NCI-H1694 treated with DMSO at 0.1 percent for 48 hours (cell line): ENCODE data around the gene ITM2B.
"Not testable (repeated sequence)": the region's sequence is repeated elsewhere in the genome, so short reads cannot be mapped to it uniquely, and the experiment has no call there.

ENCODE experiments used
- DNase-seq: peaks from one replicate; lab custom pipeline; 2025; lab: John Stamatoyannopoulos, UW

The ITM2B gene

DNA sequence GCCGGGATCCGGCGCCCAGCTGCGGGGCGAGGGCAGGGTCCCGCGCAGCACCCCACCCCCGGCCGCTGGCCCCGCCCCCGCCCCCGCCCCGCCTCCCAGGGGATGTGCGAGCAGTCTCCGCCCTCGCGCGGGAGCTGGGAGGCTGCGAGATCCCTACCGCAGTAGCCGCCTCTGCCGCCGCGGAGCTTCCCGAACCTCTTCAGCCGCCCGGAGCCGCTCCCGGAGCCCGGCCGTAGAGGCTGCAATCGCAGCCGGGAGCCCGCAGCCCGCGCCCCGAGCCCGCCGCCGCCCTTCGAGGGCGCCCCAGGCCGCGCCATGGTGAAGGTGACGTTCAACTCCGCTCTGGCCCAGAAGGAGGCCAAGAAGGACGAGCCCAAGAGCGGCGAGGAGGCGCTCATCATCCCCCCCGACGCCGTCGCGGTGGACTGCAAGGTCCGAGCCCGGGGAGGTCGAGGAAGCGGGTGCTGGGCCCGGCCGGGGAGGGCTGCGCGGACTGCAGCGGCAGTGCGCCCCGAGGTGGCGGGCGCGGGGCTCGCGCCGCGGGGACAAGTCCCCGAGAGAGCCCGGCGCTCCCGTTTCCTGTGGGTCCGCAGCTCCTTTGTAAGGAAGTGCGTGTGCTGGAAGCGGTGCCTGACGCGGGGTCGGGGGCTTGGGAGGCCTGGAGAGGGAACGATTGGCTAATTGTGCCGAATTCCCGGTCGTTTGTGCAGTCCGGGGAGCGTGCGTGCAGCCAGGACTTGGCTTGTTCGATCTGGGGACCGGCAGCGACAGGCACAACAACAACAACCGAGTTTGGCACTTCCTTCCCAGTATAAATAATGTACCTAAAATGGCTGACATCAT, at the start of gene ITM2B:
ITM2B (plus strand) TSS at position 161 of the 843 bp plus-strand sequence; CDS start at position 316, 155 bp downstream.
- peak; percentile 35 for DNase-seq

DNA sequence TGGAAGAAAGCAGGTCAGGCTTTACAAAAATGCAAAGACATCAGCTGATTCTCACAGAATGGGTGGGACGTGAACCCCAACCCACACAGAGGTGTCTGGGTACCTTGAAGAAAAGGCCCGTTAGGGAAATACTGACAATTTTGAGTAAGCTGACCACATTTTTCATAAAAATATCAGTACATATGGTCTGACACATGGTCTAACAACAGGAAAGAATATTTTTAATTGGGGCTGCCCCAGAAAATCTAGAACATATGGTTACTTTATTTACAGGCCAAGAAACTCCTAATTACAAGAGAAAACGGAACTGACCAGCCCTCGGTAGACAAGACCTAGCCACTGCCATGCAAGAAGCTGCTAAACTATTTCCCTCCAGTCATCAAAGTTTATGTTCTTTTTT, 48.7 kb upstream of the ITM2B start:
- peak; percentile 73 for DNase-seq

DNA sequence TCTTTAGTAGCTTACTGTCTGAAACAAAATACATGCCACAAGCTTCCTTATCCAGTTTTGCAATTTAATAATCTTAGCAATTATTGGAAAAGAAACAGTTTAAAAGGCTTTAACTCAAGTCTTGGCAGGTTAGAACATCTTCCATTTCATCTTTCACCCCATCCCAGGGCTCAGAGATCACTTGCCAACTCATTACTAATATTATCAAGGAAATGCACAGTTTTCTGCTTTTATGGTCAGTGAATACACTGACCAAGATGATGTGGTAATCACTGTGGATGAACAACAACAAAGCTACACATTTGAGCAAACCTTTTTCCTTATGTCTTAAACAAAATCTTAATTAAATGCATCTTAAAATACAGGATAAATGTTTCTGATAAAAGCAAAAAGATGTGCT, 48.0 kb upstream of the ITM2B start:
- DNase-seq = no peak

DNA sequence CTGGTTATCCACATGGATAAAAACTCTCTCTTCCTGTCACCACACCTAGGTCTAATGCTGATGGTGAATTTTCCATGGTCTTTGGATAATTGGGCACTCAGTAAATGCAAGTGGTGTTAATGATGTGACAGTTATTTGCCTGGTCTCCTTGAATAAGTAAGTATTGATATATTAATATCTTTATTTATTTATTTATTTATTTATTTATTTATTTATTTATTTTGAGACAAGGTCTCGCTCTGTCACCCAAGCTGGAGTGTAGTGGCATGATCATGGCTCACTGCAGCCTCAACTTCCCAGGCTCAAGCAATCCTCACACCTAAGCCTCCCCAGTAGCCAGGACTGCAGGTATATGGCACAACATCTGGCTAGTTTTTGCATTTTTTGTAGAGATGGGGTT, 46.3 kb upstream of the ITM2B start:
- no peak for DNase-seq

DNA sequence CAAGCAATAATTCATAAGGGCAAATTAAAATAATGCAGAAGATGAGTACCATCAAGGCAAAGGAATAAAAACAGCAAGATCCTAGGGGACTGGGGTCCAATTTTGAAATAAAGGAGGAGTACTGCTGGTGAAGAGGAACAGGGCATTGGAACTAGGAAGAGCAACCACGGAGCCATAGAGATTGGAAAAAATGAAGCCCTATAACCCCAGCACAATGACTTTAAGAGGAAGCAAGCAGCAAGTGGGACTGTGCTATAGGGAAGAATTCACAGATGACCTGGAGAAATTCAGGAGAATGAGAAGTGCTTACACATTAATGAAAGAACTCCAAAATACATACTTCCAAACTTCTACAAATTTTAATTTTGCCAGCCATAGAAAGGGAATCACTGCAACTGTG, 44.9 kb upstream of the ITM2B start:
- DNase-seq = no peak

DNA sequence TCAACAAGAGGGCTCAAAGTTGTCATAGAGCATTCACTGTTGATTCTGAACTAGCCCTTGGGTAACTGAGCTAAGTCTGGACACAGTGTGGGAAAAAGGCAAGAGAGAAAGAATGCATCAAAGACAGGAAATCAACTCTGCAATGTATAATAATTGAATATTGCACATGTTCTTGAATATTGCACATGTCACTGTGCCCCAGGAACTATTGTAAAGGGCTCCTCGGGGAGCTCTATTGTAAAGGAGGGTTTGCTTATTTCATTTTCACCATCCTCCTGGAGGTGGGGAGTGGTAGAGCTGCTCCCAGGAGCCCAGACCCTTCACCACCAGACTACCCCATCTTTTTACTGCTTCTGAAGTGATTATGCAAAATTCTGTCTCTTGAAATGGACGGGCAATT, 44.4 kb upstream of the ITM2B start:
- no peak for DNase-seq

DNA sequence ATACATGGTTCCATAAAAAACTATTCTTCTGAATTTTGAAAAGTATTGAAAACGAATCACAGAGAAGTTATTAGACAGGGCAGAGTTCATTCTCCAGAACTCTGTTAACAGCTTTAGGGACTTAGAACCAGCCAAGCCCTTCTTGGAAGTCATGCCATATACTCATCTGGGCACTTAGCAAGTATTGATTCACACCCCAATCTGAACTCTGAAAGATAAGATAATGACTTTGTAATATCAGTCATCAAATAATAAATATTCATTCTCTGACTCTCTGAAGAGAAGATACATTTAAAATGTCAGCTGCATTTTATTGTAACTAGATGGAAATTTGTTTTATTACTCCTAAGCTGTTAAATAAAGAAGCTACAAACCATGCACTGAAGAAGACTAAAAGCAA, 43.8 kb upstream of the ITM2B start:
- no peak for DNase-seq

DNA sequence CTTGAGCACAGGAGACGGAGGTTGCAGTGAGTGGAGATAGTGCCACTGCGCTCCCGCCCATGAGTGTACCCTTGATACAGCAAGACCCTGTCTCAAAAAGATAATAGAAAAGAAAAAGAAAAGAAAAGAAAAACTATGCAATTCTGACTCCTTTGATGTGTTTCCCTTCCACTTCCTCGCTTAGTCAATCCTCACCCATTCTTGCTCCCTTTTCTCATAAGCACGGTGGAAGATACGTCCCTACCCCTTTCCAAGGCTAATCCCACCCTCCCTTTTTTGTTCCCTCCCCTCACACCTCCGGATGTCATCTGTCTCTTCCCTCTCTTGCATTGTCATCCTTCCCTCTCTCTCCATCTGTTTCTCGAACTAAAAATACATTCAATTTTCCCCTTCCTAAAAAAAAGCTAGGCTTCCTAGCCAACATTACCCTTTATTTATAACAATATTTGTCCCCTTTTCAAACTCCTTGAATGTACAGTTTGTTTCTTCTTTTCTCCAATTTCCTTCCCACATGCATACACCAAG, 40.5 kb upstream of the ITM2B start:
- DNase-seq = peak; percentile 18

DNA sequence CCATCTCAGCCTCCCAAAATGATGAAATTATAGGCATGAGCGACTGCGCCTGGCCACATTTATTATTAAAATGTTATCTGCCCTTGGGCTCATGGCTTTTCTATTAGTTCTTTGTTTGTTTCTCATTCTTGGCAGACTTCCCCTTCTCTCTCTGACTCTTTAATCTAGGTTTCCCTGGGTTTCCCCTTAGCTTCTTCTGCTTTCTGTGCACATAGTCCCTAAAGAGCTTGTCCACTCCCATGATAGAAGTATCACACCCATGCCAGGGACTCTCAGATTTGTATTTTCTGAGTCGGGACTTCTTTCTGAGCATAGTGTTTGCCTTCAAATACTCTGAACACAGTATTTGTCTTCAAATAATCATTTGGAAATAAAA, 38.6 kb upstream of the ITM2B start:
- no peak for DNase-seq

DNA sequence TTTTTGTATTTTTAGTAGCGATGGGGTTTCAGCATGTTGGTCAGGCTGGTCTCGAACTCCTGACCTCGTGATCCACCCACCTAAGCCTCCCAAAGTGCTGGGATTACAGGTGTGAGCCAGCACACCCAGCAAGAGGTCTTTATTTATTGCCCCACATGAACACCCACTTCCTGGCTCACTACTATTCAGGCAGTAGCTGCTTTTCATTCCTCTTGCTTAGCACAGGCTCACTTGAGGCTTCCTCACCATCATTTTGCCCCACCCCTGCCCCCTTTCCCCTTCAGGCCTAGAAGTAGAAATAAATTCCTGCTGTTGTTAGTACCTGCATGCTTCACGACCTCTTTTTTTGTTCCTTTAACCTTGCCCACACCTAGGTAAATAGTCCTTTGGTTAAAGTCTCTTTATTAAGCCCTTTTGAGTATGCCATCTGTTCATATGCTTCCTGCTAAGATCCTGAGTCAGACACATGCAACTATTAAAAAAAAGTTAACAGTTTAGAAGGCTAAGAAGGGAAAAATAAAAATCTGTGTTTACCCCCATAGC, 33.5 kb upstream of the ITM2B start:
- DNase-seq = no peak

DNA sequence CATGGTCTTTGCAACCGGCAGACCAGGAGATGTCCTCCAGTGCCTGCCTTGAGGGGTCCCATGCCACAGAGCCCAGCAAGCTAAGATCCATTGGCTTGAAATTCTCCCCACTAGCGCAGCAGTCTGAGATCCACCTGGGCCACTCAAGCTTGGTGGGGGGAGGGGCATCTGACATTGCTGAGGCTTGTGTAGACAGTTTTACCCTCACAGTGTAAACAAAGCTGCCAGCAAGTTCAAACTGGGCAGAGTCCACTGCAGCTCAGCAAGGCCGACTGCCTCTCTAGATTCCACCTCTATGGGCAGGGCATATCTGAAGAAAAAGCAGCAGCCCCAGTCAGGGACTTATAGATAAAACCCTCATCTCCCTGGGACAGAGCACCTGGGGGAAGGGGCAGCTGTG, 32.0 kb upstream of the ITM2B start:
- DNase-seq = no peak

DNA sequence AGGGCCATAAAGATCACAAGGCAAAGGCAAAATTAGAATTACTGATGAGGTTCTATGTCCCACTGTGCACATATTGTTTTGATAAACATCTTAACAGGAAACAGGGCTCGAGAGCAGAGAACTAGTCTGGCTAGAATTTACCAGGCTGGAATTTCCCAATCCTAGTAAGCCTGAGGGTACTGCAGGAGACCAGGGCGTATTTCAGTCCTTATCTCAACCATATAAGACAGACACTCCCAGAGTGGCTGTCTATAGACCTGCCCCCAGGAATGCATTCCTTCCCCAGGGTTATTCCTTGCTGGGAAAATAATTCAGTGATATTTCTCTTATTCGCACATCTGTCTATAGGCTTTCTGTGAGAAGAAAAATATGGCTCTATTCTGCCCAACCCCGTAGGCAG, 25.8 kb upstream of the ITM2B start:
- DNase-seq = not testable (repeated sequence)

DNA sequence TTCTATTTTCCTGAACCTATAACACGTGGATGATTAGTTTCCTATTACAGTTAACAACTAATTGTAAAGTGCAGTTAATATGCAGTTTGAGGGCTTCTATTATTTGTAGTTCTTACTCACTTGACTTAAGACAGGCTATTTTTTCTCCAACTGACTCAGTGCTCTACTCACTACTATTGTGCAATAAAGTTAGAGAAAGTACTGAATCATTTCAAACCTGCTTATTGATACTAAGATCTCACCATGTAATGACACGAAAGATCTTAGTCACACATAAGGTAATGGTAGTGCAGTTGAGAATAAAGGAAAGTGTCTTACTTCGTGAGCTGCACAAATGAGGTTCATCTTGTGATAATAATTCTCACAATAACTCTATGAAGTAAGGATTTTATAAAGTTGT, 22.8 kb upstream of the ITM2B start:
- DNase-seq = no peak

DNA sequence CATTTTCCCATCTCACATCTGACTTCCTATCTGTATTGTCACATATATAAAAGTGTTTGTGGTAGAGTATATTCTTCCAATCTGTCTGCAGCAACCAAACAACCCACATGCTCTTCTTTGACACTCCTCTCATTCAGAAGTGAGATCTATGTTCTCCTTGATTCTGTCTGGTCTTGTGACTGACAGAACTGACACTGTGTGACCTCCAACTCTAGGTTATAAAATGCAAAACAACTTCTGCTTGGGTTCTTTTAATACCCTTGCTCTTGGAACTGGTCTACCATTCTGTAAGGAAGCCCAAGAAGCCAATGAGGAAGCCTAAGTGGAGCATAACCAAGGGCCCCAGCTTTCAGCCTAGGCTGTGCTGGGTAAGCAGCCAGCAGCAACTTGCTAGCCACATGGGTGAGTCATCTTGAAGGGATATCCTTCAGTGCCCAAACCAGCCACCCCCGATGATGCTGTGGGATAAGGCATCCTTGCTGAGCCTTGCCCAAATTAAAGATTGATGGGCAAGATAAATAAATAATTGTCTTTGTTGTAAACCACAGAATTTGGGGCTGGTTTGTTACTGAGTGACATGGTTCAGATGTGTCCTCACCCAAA, 18.4 kb upstream of the ITM2B start:
- no peak for DNase-seq

DNA sequence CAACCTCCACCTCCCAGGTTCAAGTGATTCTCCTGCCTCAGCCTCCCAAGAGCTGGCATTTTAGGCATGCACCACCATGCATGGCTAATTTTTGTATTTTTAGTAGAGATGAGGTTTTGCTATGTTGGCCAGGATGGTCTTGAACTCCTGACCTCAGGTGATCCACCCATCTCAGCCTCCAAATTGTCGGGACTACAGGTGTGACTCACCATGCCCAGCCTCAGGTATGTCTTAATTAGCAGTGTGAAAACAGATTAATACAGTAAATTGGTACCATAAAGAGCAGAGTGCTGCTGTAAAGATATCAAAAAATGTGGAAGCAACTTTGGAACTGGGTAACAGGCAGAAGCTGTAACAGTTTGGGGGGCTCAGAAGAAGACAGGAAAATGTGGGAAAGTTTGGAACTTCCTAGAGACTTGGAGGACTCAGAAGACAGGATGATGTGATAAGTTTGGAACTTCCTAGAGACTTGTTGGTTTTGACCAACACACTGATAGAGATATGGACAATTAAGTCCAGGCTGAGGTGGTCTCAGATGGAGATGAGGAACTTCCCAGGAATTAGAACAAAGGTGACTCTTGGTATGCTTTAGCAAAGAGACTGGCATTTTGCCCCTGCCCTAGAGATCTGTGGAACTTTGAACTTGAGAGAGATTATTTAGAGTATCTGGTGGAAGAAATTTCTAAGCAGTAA, 17.3 kb upstream of the ITM2B start:
- not testable (repeated sequence) for DNase-seq

DNA sequence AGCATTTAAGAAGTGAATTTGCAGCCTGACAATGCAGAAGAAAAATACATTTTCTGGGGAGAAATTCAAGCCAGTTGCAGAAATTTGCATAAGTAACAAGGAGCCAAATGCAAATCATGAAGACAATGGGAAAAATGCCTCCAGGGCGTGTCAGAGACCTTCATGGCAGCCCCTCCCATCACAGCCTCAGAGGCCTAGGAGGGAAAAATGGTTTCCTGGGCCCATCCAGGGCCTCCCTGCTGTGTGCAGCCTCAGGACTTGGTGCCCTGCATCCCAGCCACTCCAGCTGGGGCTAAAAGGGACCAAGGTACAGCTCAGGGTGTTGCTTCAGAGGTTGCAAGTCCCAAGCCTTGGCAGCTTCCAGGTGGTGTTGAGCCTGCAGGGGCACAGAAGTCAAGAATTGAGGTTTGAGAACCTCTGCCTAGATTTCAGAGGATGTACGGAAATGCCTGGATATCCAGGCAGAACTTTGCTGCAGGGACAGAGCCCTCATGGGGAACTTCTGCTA, 16.7 kb upstream of the ITM2B start:
- no peak for DNase-seq

DNA sequence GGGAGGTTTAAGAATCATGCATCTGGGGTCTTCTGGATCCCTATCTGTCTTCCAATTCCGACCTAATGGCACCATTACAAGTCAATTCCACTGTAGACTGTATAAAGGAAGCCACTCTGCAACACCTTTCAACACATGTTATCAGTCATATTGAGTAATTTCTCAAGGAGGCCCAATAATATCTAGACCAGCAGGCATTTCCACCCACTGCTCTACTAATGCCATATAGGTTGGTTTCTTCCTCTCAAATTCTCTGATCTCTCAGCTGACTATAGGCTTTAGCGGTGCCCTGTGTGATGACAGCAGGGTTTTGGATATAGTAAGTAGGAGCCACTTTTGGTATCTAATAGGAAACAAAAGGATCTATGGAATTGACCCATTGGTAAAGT, 12.4 kb upstream of the ITM2B start:
- DNase-seq = no peak

DNA sequence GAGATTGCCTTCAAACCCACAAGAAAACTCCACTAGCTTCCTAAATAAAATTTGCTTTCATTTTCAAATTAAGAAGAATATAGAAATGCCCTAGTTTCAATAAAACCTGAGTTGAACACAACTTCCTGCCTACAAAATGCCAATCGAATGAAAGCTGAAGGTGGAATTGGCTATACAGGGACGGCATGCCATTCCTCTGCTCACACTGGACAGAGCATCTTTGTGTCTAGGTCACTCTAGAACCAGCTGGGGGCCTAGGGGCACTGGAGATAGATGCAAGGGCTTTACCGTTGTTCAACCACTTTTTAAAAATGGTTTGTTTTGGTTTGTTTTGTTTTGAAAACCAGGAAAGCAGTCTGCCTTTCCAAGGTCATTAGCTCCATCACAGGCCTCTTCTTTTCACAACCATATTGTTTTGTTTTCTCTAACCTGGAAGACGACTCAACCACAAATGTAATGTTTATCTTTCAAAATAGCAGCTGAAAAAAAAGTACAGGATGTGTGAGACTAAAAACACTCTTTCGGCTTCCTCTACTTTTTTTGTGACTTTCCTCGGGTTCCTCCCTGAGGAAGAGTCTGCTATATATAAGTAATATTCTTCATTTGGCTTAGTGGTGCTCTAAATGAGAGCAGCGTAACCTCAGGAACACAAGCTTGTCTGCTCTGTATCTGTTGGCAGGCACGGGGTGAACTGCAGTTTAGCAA, 11.9 kb upstream of the ITM2B start:
- DNase-seq = no peak

DNA sequence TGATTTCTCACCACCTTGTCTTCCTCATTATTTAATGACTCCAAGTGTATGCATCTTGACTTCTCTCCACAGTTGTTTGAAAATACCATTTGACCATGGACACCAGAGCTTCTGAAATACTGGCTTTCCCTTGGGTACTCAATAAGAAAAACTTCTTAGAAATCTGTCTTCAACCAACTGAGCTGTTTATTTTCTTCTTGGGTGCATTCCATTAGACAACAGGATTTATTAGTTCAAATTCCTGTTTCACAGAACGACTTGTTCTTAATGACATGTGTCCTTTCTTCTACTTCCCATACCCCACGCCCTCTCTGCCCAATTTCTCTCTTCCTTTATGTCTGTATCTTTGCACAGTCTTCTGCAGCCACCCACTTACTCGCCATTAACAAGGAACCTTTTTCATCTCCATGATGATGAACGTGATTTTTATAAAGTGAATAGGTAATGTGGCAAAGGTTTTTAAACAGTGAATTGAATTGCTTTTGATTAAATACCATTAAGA, 11.3 kb upstream of the ITM2B start:
- DNase-seq = no peak

DNA sequence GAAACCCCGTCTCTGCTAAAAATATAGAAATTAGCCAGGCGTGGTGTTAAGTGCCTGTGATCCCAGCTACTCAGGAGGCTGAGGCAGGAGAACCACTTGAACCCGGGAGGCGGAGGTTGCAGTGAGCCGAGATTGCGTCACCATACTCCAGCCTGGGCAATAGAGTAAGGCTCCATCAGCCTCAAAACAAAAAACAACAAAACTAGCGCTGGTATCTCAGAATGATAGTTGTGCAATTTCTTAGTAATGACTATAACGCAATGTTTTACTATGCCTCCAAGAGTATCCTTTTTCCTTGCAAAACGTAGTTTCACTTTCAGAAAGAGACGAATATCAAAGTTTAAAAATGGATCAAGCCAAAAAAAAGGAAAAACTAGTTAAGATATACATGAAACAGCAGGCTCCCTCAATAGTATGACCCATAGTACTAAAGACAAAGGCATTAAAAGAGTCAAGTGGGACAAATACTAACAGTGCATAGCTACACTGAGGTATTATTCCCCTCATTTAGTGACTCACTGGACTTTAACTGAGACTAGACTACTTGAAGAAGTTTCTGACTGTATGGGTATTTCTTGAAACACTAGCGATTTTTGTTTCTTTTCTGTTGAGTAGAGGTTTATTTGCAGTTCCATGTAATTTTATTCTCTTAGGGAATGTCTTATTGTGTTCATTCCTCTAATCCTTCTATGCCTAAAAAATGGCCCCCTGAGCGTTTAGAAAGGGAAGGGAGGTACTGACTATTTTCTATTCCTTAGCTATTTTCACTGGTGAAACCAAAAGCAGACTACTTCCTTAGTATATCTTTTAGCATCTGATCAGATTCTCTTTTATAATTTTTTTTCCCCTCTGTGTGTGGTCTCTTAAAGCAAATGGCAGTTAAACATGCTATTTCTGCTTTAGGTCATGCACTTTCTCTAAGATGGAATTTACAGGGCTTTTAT, 10.4 kb upstream of the ITM2B start:
- no peak for DNase-seq
